Myometrial cell (primary cell): ENCODE data around the gene GKN2. TPM values are rescaled to one million over a fixed set of nuclear protein-coding genes. Genes with fewer than 3 reads are reported as not detected.

Experiments
- total RNA-seq: library from RNA; depleted of rRNA; stranded (reverse); fragments of >200 nt; gene quantifications from 2 replicates; pipeline ENCODE4 v1.2.3, GENCODE V29; 2015

The GKN2 gene, protein sequence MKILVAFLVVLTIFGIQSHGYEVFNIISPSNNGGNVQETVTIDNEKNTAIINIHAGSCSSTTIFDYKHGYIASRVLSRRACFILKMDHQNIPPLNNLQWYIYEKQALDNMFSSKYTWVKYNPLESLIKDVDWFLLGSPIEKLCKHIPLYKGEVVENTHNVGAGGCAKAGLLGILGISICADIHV
- total RNA-seq = not detected in 2 replicates

GRCh38 chr2:68952887-68953521 is at the start of gene GKN2:
TSS of gene GKN2 (minus strand) at chr2:68952893. CDS start at chr2:68952861, 32 bp downstream.

DNA sequence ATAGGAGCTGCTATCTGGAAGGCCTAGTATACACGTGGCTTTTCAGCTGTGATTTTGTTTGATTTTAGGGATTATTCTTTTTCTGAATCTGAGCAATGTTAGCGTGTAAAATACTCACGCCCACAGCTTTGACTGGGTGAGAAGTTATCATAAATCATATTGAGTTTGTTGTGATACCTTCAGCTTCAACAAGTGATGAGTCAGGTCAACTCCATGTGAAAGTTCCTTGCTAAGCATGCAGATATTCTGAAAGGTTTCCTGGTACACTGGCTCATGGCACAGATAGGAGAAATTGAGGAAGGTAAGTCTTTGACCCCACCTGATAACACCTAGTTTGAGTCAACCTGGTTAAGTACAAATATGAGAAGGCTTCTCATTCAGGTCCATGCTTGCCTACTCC is 21.6 kb upstream of the GKN2 start, which contains the start of gene GKN1:
GKN1 (plus strand) TSS at position 386 of the 400 bp plus-strand sequence. CDS start 42 bp downstream, outside the sequence.

Other genes with a start within 250 kb of the GKN2 start
- gene ARHGAP25, start 218.1 kb downstream of the GKN2 start, total RNA-seq = 9.4 and 12.1 TPM in 2 replicates
- not detected in 2 replicates for gene BMP10, start 81.5 kb downstream of the GKN2 start, total RNA-seq
- not detected in 2 replicates for gene GKN1, start 21.7 kb upstream of the GKN2 start, total RNA-seq
- gene ANTXR1, start 60.3 kb upstream of the GKN2 start, total RNA-seq = 43.8 and 45.2 TPM in 2 replicates